Liver (tissue), 9 donors: ENCODE results near the gene SLMAP. TPM values are rescaled to one million over a fixed set of nuclear protein-coding genes. Genes with fewer than 3 reads are reported as not detected.

Source experiments
- DNase-seq: peaks from one replicate; pipeline ENCODE4 v3.0.0-alpha.2; 2017; ENCODE audit warnings: low spot score
- H3K27ac ChIP-seq, 2 donors: one replicate each; pipeline ENCODE4 v1.7.0; 2013; ENCODE audit warnings: inconsistent platforms in 2 of 2, low read length in 2 of 2, control low read depth in 1 of 2, low read depth in 1 of 2, mild to moderate bottlenecking in 1 of 2
- H3K27me3 ChIP-seq, 4 donors: one replicate each; pipeline versions ENCODE4 v1.6.1 to v1.7.0; 2013; ENCODE audit warnings: low read length in 3 of 4, inconsistent platforms in 1 of 4, mild to moderate bottlenecking in 1 of 4, moderate library complexity in 1 of 4; ENCODE audit not compliant: control insufficient read depth in 4 of 4, insufficient read depth in 4 of 4
- H3K36me3 ChIP-seq, 4 donors: one replicate each; pipeline versions ENCODE4 v1.6.1 to v1.7.0; 2013; ENCODE audit warnings: low read length in 3 of 4, mild to moderate bottlenecking in 3 of 4, low read depth in 1 of 4, moderate library complexity in 1 of 4; ENCODE audit not compliant: control insufficient read depth in 4 of 4, insufficient read depth in 3 of 4
- H3K4me1 ChIP-seq, 4 donors: one replicate each; pipeline versions ENCODE4 v1.6.1 to v1.7.0; 2013; ENCODE audit warnings: low read length in 3 of 4, mild to moderate bottlenecking in 3 of 4, moderate library complexity in 1 of 4; ENCODE audit not compliant: control insufficient read depth in 4 of 4, insufficient read depth in 4 of 4
- H3K4me3 ChIP-seq, 3 donors: one replicate each; pipeline versions ENCODE4 v1.6.1 to v1.7.0; 2013; ENCODE audit warnings: low read length in 3 of 3, control low read depth in 1 of 3, low read depth in 1 of 3, mild to moderate bottlenecking in 1 of 3
- H3K9ac ChIP-seq, 2 donors: one replicate each; pipeline ENCODE4 v1.7.0; 2013; ENCODE audit warnings: low read length in 2 of 2, mild to moderate bottlenecking in 2 of 2, moderate library complexity in 2 of 2, control low read depth in 1 of 2, low read depth in 1 of 2
- H3K9me3 ChIP-seq, 4 donors: one replicate each; pipeline versions ENCODE4 v1.6.1 to v1.7.0; 2013; ENCODE audit warnings: low read length in 3 of 4; ENCODE audit not compliant: control insufficient read depth in 4 of 4
- FOXA1 ChIP-seq: IDR thresholded peaks from 2 replicates; pipeline ENCODE4 v1.6.1; 2016; ENCODE audit warnings: antibody characterized with exemption
- FOXA2 ChIP-seq: IDR thresholded peaks from 2 replicates; pipeline ENCODE4 v1.6.1; 2016; ENCODE audit warnings: antibody characterized with exemption
- HNF4A ChIP-seq, 2 donors: conservative IDR thresholded peaks; 2 replicates each; pipeline ENCODE4 v1.6.1; 2016; ENCODE audit warnings: antibody characterized with exemption in 2 of 2, mild to moderate bottlenecking in 2 of 2
- HNF4G ChIP-seq: IDR thresholded peaks from 2 replicates; pipeline ENCODE4 v1.6.1; 2016; ENCODE audit warnings: antibody characterized with exemption
- JUND ChIP-seq, 2 donors: IDR thresholded peaks; 2 replicates each; pipeline ENCODE4 v1.6.1; 2016; ENCODE audit warnings: antibody characterized with exemption in 2 of 2
- NR2F2 ChIP-seq: IDR thresholded peaks from 2 replicates; pipeline ENCODE4 v1.6.1; 2016; ENCODE audit warnings: antibody characterized with exemption
- RAD21 ChIP-seq, 2 donors: IDR thresholded peaks; 2 replicates each; pipeline ENCODE4 v1.6.1; 2016; ENCODE audit warnings: antibody characterized with exemption in 2 of 2, mild to moderate bottlenecking in 2 of 2
- REST ChIP-seq: IDR thresholded peaks from 2 replicates; pipeline ENCODE4 v1.6.1; 2016; ENCODE audit warnings: antibody characterized with exemption, mild to moderate bottlenecking
- RXRA ChIP-seq, 2 donors: IDR thresholded peaks; 2 replicates each; pipeline ENCODE4 v1.6.1; 2017 to 2018; ENCODE audit warnings: antibody characterized with exemption in 2 of 2, mild to moderate bottlenecking in 1 of 2
- SP1 ChIP-seq: IDR thresholded peaks from 2 replicates; pipeline ENCODE4 v1.6.1; 2018; ENCODE audit warnings: antibody characterized with exemption, mild to moderate bottlenecking
- TAF1 ChIP-seq: conservative IDR thresholded peaks from 2 replicates; pipeline ENCODE4 v1.6.1; 2016; ENCODE audit warnings: antibody characterized with exemption, mild to moderate bottlenecking
- YY1 ChIP-seq: IDR thresholded peaks from 2 replicates; pipeline ENCODE4 v1.6.1; 2016; ENCODE audit warnings: antibody characterized with exemption, mild to moderate bottlenecking
- WGBS: extraction: QIAGEN DNeasy Blood & Tissue Kit; methylation state at CpG from one replicate; pipeline ENCODE4 v1.1.7; 2013; 5-methylcytosine and 5-hydroxymethylcytosine counted together
- polyA plus RNA-seq, 2 donors: library from polyadenylated mRNA; stranded (reverse) in 1 of 2; unstranded in 1 of 2; fragments of 200-250 nt in 1 of 2; fragments of >200 nt in 1 of 2; fragmentation: Nextera tagmentation in 1 of 2; extraction: Ambion mirVana in 1 of 2; gene quantifications; one replicate each; pipeline versions ENCODE4 v1.2.1 to v1.2.3, GENCODE V29; 2013 to 2015
- total RNA-seq, 2 donors: library from RNA; depleted of rRNA; stranded (reverse); fragments of >200 nt; gene quantifications; one replicate each; pipeline ENCODE4 v1.2.3, GENCODE V29; 2014
- TF ChIP-seq, protein P1 (sequence below): IDR thresholded peaks from 2 replicates; pipeline ENCODE4 v1.6.1; 2016; ENCODE audit warnings: antibody characterized with exemption
- TF ChIP-seq, protein P2 (sequence below): IDR thresholded peaks from 2 replicates; pipeline ENCODE4 v1.6.1; 2016; ENCODE audit warnings: antibody characterized with exemption
- TF ChIP-seq, protein P3 (sequence below): IDR thresholded peaks from 2 replicates; pipeline ENCODE4 v1.6.1; 2016; ENCODE audit warnings: antibody characterized with exemption
- TF ChIP-seq, protein P4 (sequence below): fragments of 150-350 bp; IDR thresholded peaks from 2 replicates; pipeline ENCODE4 v1.5.1; 2017; ENCODE audit warnings: improper control_type of control experiment, low read depth, low read length; ENCODE audit not compliant: missing input control
- donor health status: healthy.
- donor health status: healthy.
- donor health status: healthy.
- donor health status: healthy.
- donor health status: healthy.

Gene SLMAP
- total and polyA plus RNA-seq, 4 donors = 10.2 to 37.8 (median 19.4) TPM

GRCh38 chr3:57942872-57943283 is 186.8 kb downstream of the SLMAP start:
- TF ChIP-seq HNF4G (no peak), SP1 (no peak), REST (no peak), TAF1 (no peak), FOXA1 (no peak), FOXA2 (no peak), HNF4A (conservative IDR thresholded peaks at IDR 0.05) (no peak), NR2F2 (no peak), JUND (IDR thresholded peaks at IDR 0.05) (no peak), YY1 (no peak), RXRA (IDR thresholded peaks at IDR 0.05) (no peak), RAD21 (IDR thresholded peaks at IDR 0.05) (no peak)
- TF ChIP-seq, protein P1, sequence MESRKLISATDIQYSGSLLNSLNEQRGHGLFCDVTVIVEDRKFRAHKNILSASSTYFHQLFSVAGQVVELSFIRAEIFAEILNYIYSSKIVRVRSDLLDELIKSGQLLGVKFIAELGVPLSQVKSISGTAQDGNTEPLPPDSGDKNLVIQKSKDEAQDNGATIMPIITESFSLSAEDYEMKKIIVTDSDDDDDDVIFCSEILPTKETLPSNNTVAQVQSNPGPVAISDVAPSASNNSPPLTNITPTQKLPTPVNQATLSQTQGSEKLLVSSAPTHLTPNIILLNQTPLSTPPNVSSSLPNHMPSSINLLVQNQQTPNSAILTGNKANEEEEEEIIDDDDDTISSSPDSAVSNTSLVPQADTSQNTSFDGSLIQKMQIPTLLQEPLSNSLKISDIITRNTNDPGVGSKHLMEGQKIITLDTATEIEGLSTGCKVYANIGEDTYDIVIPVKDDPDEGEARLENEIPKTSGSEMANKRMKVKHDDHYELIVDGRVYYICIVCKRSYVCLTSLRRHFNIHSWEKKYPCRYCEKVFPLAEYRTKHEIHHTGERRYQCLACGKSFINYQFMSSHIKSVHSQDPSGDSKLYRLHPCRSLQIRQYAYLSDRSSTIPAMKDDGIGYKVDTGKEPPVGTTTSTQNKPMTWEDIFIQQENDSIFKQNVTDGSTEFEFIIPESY = no peak
- TF ChIP-seq, protein P2, sequence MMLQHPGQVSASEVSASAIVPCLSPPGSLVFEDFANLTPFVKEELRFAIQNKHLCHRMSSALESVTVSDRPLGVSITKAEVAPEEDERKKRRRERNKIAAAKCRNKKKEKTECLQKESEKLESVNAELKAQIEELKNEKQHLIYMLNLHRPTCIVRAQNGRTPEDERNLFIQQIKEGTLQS = no peak
- TF ChIP-seq, protein P3, sequence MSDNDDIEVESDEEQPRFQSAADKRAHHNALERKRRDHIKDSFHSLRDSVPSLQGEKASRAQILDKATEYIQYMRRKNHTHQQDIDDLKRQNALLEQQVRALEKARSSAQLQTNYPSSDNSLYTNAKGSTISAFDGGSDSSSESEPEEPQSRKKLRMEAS = no peak
- TF ChIP-seq, protein P4, sequence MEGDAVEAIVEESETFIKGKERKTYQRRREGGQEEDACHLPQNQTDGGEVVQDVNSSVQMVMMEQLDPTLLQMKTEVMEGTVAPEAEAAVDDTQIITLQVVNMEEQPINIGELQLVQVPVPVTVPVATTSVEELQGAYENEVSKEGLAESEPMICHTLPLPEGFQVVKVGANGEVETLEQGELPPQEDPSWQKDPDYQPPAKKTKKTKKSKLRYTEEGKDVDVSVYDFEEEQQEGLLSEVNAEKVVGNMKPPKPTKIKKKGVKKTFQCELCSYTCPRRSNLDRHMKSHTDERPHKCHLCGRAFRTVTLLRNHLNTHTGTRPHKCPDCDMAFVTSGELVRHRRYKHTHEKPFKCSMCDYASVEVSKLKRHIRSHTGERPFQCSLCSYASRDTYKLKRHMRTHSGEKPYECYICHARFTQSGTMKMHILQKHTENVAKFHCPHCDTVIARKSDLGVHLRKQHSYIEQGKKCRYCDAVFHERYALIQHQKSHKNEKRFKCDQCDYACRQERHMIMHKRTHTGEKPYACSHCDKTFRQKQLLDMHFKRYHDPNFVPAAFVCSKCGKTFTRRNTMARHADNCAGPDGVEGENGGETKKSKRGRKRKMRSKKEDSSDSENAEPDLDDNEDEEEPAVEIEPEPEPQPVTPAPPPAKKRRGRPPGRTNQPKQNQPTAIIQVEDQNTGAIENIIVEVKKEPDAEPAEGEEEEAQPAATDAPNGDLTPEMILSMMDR = no peak
- 57% methylated on average over 4 of the region's 4 CpGs for WGBS
- no peaks in the 10 kb centered on the region for H3K27me3 ChIP-seq
- H3K36me3 ChIP-seq = no peaks in the 10 kb centered on the region
- no peak overlapping the region for H3K27ac ChIP-seq
- DNase-seq = no peak
- H3K9me3 ChIP-seq = no peaks in the 10 kb centered on the region
- H3K4me3 ChIP-seq = no peak overlapping the region
- no peak overlapping the region for H3K9ac ChIP-seq
- no peaks in the 10 kb centered on the region for H3K4me1 ChIP-seq
